GM21381 (cell line): Measurements from ENCODE around the gene SEPTIN8.

Experiments
- ATAC-seq: cut with Tn5 transposase; IDR thresholded peaks from one replicate; pipeline ENCODE4 v1.9.1; 2021; ENCODE audit warnings: mild to moderate bottlenecking, moderate library complexity; ENCODE audit not compliant: unreplicated experiment

Gene SEPTIN8

DNA sequence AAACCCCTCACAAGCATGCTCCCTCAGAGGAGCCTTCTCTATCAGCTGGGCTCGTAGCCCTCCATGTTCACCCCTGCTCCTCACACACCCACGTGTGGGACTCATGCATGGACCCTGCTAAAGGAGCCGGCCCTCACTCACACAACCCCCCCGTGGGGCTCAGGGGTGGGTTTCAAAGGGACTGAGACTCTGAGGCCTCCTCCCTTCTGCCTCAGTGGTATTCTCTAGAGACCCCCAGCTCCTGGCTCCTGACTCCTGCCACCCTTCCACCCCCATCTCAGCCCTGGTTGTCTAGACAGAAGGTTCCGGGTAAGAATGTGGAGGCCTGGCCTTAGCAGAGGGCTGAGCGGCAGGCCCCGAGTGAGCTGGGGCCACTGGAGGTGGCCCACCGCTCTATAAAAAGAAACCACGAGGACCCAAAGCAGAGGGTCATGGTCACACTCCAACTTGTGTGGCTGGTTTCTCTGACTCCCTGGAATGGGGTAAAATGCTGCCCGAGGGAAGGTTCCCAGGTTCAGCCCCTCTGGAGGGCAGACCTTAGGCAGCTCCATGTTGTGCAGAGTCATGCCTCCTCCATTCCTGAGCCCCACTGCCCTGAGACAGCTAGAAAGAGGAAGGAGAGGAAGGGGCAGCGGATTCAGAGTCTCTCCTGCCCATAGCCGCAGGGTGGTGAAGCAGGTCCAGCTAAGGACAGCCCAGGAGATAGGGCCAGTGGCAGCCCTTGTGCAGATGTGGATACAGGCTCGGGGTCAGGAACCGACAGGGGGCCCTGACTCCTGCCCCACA, 10.8 kb downstream of the SEPTIN8 start:
- no peak for ATAC-seq

DNA sequence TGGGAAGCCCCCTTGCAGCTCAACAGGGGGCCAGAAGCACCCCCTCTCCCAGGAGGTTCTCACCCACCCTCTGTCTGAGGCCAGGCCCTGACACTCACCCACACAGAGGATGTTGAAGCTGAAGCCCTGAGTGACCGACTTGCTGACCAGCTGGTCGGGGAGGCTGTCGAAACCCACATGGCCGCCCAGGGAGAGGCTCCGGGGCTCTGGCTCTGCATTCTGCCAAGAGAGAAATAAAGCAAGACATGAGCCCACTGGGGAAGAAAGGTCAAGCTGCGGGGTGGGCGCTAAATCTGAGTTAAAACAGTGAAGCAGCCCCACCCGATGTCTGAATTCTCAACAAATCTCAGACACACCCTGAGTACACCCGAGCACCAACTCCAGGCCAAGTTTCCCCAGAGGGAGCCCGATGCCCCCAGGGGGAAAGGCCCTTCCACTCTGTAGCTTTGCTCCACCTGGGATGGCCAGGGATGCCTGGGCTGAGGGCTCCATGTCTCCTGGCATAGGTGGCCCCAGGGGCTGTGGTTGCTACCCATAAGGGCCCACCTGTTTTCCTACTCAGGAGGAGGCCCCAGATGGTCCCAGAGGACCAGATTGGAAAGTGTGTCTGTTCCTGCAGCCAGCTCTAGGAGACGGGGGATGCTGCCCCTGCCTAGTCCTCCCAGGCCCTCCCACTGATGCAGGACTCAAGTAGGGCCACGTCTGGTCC, 11.6 kb downstream of the SEPTIN8 start:
- no peak for ATAC-seq

DNA sequence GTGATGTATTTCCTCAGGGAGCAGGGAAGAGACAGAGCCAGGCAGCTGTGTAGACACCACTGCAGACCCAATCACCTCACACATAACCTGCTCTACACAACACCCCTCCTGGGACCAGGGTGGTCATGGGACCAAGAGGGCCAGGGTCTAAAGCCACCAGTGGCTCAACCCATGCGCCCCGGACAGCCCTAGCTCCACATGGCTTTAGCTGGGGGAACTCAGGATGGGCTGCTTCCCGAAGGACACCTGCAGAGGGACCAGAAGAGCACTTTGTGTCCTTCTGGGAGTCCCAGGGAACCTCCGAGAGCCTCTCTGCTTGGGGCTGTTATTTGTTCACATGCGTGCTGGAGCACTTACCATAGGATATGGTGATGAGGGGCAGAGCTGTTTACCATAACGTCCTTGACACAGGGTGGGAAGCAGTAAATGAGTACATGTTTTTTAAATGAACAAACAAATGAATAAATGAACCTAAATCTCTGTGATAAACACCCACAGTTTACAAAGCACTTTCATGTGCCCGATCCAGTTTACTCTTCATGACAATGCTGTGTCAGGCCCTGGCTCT, 12.3 kb downstream of the SEPTIN8 start:
- no peak for ATAC-seq

DNA sequence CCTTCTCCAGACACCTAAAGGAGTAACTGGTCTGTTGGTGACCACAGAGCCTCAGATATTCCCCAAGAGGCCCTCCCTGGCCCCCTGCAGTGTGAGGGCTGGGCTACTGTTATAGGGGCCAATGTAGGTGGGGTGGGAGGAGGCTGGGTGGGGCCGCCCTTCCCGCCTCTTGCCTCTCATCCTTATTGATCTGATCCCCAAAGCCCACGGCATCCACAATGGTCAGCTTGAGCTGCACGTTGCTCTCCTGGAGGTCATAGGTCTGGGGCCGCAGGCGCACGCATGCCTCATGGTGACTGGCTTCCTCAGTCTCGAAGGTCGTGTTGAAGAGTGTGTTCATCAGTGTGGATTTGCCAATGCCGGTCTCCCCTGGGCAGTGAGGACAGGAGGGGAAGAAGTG, 13.0 kb downstream of the SEPTIN8 start:
- ATAC-seq, result no peak

DNA sequence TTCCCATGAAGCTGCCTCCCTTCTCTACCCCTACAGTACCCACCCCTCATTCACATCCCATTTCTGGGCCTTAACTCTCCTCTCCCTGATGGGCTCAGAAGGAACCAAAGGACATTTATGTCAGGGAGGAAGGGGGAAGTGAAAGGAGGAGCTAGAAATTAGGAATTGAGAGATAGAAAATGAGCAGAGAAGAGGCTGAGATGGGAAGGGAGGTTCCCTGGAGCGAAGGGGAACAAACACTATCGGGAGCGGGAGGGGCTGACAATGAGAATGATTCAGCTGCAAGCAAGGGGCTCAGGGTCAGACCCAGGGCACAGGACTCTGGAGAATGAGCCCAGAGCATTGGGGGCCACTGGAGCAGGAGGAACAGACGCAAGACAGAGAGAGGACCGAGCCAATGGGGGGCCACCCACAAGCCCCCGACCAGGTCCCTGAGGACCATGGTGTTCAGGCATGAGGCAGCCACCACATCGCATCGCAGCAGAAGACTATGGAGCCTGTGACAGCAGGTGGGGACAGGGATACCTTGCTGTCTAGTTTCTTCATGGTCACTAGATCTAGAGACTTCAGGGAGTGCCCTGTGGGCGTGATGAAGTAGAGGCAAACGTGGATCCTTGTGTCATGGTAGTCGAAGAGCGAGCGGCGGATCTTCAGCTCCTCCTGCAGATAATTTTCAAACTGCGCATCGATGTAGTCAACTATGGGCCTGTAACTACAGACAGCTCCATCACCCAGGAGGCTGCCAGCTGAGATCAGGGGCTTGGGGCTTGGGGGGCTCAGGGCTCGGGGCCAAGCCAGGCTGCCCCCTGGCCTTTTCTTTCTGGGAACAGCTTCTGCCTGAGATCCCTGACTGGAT, 13.6 kb downstream of the SEPTIN8 start:
- no peak for ATAC-seq

DNA sequence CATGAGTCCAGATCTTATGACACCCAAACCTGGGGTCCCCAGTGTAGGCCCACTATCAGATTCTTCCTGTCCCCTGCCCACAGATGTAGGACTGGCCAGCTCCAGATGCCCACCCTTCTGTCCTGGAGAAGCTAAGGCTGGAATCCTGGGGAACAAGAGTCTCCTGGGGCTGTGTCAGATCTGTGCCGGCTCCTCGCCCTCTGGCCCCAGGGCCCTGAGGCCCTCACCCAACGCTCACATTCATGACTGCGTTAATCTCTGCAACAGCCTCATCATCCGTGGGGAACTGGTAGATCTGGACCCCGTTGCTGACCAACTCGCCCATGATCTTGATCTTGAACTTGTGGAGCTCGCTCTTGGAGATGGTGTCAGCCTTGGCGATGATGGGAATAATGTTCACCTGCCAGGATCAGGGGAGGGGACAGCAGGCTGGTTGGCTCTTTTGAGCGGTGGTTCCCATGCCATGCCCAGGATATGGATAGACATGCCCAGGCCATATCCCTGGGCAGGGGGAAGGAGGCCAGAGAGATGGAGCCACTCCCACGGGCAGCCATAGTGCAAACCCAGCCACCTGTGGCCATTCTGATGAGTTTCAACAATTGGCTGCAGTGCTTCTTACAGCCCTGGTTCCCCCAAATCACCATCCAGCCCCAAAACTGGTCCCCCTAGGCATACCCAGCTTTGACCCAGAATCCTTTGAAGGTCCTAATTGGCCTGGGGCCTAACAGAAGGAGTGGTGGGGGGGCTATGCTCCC, 14.6 kb downstream of the SEPTIN8 start:
- no peak for ATAC-seq

DNA sequence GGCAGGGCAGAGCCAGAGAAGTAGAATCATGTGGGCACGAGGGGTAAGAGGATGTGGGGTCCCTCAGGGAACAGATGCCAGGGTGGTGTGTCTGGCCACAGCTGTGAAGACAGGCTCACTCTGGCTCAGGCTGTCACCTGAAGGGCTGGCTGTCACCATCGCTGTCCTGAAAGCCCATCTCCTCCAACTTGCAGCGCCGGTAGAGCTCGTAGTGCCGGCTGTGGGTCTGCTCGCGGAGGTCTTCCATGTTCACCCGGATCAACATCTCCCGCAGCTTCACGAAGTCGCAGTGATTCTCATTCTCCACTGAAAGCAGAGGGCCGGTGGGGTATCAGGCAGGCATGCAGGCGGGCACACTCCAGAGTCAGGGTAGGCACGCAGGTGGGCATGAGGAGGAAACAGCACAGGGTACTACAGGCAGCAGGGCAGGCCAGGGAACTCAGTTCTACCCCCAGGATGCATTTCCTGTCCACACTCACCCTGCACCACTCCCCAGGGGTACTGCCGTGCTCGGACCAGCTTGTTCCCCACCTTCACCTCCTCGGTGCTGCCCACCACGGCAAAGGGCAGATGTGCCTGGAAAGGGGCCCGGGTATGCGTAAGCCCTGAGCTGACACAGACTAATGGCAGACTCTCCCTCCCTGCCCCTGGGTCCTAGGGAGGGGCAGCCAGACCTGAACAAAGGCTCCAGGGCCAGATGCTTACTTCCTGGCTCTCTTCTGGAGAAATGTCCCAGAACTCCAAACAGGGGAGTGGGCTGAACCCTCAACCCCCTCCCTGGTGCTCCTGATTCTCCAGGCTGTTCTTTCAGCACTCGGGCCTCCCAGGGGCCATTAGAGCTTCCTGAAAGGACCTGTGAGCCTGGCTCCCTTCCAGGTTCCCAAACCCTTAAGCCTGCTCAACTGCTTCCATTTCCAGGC, 15.5 kb downstream of the SEPTIN8 start:
- no peak for ATAC-seq

DNA sequence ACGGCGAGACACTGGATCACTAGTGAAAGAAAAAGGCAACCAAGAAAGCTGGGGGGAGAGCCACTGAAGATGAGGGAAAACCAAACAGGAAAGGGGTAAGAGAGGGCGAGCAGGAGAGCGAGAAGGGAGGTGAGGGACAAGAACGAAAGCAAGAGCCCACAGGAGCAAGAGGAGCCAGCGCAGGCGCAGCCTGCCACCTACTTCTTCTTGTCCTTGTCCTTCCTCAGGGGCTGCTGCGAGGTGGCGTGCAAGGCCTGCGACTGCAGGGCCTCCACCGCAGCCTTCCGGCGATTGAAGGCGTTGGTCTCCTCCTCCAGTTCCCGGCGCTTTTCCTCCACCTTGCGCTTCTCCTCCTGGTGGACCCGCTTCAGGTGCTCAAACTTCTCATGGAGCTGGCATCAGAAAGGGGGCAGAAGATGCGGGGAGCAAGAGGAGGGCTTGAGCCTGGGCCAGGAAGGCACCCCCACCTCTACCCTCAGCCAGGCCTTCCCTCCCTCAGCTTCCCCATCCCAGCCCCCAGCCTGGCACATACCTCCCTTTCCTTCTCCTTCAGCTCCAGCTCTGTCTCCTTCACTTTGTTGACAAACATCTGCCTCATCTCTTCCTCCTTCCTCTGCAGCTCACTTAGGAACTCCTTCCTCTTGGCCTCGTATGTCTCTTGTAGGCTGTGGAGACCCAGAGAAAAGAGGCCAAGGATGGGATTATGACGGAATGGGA, 16.3 kb downstream of the SEPTIN8 start:
- ATAC-seq, result no peak

DNA sequence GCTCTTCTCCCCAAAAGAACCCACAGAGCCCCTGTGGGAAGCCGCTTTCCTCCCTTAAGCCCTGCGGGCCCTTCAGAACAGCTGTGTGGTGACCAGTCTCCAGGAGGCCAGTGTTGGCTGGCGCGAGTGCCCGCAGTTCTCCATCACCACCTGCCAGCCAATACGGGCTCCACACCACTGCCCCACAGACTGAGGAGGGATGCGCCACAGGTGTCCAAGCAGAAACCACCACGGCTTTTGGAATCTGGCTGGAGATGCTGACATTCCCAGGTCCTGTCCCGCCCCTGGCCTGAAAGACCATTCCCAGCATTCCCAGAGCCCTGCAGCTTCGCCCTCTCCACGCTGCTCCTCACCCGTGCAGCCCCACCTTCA, 17.0 kb downstream of the SEPTIN8 start:
- no peak for ATAC-seq

DNA sequence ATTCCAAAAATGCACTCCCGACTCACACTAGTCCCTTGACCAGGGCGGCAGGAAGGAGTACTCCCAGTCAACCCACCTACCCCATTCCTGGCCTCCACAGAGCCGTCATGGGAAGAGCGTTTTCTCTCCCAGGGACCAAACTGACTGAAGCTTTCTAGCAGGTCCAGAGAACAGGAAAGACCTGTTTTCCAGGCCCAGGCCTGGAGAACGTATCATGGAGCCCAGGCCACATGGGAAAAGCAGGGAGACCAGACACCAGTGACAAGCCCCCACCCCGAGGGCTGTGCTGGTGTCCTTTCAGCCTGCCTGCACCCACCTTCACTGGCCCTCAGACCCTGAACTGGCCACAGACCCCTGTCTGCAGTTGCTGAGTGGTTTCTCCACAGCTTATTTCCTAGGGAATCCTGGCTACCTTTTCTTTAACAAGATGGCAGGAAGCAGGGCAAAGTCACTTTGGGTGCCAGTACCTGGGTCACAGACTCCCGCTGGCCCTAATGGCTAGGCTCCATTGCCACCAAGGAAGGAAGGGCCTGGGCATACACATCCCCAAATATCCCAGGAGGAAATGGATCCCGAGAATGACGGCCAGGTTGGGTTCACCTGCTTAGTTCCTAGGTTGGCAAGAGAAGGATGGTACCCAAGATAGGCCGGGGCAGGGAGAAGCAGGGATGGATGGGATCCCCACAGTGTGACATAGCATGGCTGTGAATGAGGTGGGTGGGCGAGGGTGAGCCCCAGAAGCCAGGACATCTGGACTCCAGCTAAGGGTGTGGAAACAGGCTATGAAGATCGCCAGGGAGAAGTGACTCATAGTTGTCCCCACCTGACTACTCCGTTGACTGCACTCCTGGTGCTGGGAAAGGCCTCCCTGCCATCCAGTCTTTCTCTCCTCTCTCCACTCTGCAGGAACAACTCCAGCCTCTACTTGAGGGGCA, 17.7 kb downstream of the SEPTIN8 start:
- no peak for ATAC-seq

DNA sequence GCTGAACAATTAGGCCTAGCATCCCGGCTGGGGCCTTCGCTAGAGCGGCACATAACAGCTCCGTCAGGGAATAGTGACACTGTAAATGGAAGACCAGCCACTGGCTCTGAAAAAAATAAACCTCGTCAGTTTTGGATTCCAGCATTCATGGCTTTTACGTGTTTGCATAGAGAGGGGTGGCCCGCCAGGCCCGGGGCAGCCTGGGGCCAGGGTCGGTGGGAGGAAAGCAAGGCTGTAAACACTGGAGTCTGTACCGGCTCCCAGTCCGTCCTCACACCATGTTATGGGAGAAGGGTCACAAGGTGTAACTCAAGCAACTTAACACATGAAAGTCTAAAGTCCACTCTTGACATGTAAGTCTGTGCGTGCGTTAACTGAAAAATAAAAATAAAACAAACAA, 18.6 kb downstream of the SEPTIN8 start:
- no peak for ATAC-seq

DNA sequence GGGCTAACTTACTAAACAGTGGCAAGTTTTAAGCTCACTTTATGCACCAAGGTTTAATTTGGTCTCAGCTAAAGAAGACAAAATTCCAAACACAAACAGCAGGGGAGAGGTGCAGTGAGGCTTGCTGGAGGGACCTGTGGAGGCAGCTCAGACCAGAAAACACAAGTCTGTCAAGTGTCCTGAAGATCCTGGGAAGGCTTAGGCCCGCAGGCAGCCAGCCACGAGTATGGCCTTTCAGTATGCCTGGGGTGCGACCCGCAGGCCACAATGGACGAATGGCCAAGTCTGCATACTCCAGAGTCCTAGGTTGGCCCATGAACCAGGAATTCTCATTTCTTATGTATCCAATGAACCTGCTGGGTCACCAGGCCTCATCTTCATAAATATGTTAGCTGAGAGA, 20.5 kb downstream of the SEPTIN8 start:
- ATAC-seq, result no peak

DNA sequence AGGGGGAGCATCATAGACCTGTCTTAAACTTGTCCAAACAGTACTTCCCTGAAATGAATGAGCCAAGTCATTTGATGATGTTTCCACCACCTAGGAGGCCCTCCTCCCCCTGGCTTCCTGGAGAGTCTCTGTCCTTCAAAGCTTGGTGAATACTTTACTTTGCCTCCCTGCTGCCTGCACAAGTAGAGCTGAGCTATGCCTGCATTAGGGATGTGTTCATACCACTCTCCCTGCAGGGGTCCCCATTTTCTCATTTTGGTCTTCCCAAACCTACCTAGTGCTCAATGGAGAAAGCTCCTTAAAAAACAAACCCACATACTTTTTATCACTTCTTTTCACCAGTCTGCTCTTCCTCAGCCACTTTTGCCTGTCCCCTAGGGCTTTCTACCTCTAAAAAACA, 22.1 kb downstream of the SEPTIN8 start:
- no peak for ATAC-seq

DNA sequence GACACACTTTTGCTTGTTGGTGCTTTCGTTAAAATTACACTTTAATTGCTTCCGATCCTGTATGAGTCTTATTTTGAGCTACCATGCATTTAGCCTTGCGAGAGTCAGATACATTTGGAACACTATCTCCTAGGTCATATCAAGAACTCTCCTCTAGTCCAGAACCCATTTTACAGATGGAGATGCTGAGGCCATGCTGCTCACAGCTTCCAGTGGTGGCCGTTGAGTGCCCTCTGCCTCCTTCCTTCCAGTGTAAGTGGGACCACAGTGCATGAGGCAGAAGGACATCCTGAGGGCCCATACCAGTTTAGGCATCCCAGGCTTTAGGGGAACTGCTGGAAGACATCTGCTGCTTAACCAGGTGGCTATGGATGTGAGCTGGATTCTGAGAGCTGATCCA, 22.9 kb downstream of the SEPTIN8 start:
- no peak for ATAC-seq

DNA sequence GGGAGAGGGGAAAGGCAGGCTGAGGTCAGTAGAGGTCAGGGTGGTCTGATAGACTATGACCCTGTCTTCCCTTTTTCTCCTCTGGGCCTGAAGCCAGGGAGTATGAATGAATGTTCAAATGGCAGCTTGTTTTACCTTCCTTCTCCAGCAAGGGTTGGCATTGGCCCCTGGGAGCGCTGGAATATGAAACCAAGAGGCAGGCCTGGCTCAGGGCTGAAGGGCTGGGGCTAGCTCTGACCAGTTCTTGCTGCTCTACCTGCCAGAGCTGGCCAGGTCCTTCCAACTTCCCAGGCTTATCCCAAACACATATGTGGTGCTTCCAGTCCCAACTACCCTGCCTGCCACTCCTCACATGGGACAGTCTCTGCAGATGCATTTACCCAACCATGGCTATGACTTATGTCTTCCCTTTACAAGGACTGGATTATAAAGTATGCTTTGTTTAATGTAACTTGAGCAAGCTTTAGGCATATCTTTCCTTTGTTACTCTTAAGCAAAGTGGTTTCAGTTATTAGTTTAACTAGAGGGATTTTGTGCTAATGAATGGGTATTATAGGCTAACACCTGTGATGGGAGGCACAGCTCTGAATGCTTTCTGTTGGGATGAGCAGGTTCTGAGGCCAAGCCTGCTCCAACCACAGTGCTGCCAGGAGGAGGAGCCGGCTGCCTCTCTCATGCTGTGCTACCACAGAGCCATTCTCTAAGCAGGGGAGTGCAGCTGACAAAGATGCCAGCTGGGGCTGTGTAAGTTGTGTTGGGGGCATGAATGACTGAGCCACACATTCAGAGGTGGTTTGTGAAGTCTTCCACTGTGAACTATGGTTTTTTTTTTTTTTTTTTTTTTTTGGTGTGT, 23.7 kb downstream of the SEPTIN8 start:
- no peak for ATAC-seq

DNA sequence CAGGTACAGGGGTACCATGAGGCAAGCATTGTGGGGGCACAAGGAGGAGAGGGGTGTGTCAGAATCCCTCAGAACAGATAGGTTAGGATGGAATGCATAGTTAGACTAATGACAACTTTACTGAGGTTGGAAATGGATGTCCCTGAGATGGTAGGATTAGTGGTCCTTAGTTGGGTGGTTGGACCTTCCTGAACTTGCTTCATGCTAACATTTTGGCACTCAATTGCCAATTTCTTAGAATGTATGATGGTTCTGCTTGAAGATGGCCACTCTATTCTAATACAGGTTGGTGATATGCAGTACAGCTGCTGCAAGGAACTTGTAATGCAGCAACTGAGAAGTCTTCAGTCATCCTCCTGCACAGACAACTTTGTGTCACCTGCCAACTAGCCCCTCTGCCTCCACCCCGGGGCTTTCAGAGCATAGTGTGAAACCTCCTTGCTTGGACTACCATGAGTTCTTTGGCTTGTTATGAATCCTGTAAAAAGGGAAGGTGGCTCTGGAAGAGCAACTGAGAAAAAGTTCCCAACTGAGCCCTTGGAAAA, 24.4 kb downstream of the SEPTIN8 start:
- ATAC-seq, result no peak
